ENCODE data around the gene ELMO1. TPM values are rescaled to one million over a fixed set of nuclear protein-coding genes. Genes with fewer than 3 reads are reported as not detected.

The ELMO1 gene
- total RNA-seq, 4 donors from 2014 or later, result 11.5 to 19.9 (median 17.4) TPM

GRCh38 chr7:37117292-37117691 is 331.4 kb downstream of the ELMO1 start:
- 55 to 66% methylated on average over 4 of the region's 4 CpGs for WGBS, 2 donors
- no peak for DNase-seq (ENCODE audit: low spot score in 2 of 2)
- H3K4me3 ChIP-seq (ENCODE audit: low read depth, poor library complexity, severe bottlenecking), result no peak overlapping the region
- intact Hi-C loops (cut with DNase I; ENCODE audit: low total_unique reads), result no loop called here
- TF ChIP-seq CTCF (IDR thresholded peaks at IDR 0.05) (no peak), POLR2A (IDR thresholded peaks at IDR 0.05) (no peak)

GRCh38 chr7:37116093-37116701 is 332.5 kb downstream of the ELMO1 start:
- no peak overlapping the region for H3K4me3 ChIP-seq (ENCODE audit: low read depth, poor library complexity, severe bottlenecking)
- DNase-seq (ENCODE audit: low spot score in 2 of 2), result no peak
- 85 to 100% methylated on average over 1 of the region's 1 CpG for WGBS, 2 donors
- intact Hi-C loops (cut with DNase I; ENCODE audit: low total_unique reads), result no loop called here
- TF ChIP-seq CTCF (IDR thresholded peaks at IDR 0.05) (no peak), POLR2A (IDR thresholded peaks at IDR 0.05) (no peak)

- 64 to 88% methylated on average over 6 of the region's 6 CpGs for WGBS, 2 donors
- no peak for DNase-seq (ENCODE audit: low spot score in 2 of 2)
- no peak overlapping the region for H3K4me3 ChIP-seq (ENCODE audit: low read depth, poor library complexity, severe bottlenecking)
- intact Hi-C loops (cut with DNase I; ENCODE audit: low total_unique reads), result no loop called here
- TF ChIP-seq POLR2A (IDR thresholded peaks at IDR 0.05) (no peak), CTCF (IDR thresholded peaks at IDR 0.05) (no peak)
These were observed 334.9 kb downstream of the ELMO1 start for GRCh38 chr7:37113661-37114355.

- H3K4me3 ChIP-seq (ENCODE audit: low read depth, poor library complexity, severe bottlenecking), result no peak overlapping the region
- no peak for DNase-seq (ENCODE audit: low spot score in 2 of 2)
- intact Hi-C loops (cut with DNase I; ENCODE audit: low total_unique reads), result no loop called here
- WGBS, 2 donors, result 84 to 89% methylated on average over 3 of the region's 3 CpGs
- no peak for TF ChIP-seq POLR2A (IDR thresholded peaks at IDR 0.05)
- no peak for TF ChIP-seq CTCF (IDR thresholded peaks at IDR 0.05)
These were observed 335.8 kb downstream of the ELMO1 start for GRCh38 chr7:37112876-37113275.

- 86 to 98% methylated on average over 2 of the region's 2 CpGs for WGBS, 2 donors
- no peak overlapping the region for H3K4me3 ChIP-seq (ENCODE audit: low read depth, poor library complexity, severe bottlenecking)
- no peak for TF ChIP-seq POLR2A (IDR thresholded peaks at IDR 0.05)
- no peak for TF ChIP-seq CTCF (IDR thresholded peaks at IDR 0.05)
- DNase-seq (ENCODE audit: low spot score in 2 of 2), result no peak
- intact Hi-C loops (cut with DNase I; ENCODE audit: low total_unique reads), result no loop called here
These were observed 336.4 kb downstream of the ELMO1 start for GRCh38 chr7:37112218-37112617.

Data from lower leg skin (tissue), 4 donors.